ENCODE results near the gene SUCNR1. TPM values are rescaled to one million over a fixed set of nuclear protein-coding genes. Genes with fewer than 3 reads are reported as not detected.

Gene SUCNR1
- total RNA-seq, 1 donor = 4.5 TPM

DNA sequence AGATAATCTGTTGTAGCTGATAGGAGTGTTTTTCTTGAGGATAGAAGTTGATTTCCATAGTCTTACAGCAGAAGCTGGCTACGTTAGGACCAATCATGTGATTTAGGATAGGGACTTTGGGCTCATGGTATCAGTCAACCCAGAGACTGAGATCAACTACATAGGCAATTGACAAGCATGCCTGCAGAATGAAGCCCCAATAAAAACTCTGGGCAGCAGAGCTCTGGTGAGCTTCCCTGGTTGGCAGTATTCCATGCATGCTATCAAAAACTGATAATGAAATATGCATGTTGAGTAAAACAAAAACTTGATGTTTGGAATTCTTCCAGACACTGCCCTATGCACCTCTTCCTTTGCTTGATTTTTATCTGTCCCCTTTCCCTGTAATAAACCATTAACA, 38.0 kb downstream of the SUCNR1 start:
- TF ChIP-seq, protein P1, sequence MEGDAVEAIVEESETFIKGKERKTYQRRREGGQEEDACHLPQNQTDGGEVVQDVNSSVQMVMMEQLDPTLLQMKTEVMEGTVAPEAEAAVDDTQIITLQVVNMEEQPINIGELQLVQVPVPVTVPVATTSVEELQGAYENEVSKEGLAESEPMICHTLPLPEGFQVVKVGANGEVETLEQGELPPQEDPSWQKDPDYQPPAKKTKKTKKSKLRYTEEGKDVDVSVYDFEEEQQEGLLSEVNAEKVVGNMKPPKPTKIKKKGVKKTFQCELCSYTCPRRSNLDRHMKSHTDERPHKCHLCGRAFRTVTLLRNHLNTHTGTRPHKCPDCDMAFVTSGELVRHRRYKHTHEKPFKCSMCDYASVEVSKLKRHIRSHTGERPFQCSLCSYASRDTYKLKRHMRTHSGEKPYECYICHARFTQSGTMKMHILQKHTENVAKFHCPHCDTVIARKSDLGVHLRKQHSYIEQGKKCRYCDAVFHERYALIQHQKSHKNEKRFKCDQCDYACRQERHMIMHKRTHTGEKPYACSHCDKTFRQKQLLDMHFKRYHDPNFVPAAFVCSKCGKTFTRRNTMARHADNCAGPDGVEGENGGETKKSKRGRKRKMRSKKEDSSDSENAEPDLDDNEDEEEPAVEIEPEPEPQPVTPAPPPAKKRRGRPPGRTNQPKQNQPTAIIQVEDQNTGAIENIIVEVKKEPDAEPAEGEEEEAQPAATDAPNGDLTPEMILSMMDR (IDR thresholded peaks at IDR 0.05; ENCODE audit: insufficient read depth, low read length) = no peak
- DNase-seq (ENCODE audit: low read depth) = peak; percentile 86
- H3K4me3 ChIP-seq (ENCODE audit: low read depth, low read length) = no peak overlapping the region

DNA sequence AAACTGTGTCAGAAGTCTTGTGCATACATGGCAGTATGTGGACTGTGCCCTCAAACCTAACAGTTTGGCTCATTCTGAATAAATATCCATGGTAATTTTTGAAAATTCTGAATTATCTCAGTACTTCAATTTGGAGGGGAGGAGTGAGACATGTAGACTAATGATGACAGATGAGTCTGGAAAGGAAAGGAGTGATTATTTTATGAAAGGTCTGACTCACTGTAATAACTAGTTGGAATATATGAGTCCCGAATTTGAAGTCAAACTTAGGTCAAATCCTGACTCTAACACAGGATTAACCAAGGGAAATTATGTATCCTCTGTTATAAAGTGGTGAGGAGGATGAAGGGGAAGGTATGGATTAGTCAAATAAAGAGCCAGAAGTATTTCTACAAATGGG, 38.6 kb downstream of the SUCNR1 start:
- DNase-seq (ENCODE audit: low read depth) = peak; percentile 85
- H3K4me3 ChIP-seq (ENCODE audit: low read depth, low read length) = no peak overlapping the region
- TF ChIP-seq, protein P1 (IDR thresholded peaks at IDR 0.05; ENCODE audit: insufficient read depth, low read length) = no peak

DNA sequence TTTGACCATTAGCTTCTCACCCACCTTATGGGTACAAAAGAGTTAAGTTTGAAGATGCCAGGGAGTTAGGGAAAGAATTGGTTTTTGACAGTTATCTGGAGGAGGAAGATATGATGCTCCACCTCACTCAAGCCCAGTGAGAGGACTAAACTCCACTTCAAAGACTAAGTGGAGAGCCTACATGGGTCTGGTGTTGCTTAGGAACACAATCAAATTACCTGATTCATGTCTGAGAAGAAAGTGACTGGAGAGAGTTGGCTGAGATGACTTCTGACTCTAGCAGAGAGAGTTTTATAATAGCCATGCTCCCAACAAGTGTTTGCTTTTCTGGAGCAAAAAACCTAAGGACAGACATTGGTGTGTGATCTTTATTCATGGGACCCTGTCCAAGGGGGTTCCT, 43.3 kb downstream of the SUCNR1 start:
- H3K4me3 ChIP-seq (ENCODE audit: low read depth, low read length) = no peak overlapping the region
- DNase-seq (ENCODE audit: low read depth) = no peak
- TF ChIP-seq, protein P1 (IDR thresholded peaks at IDR 0.05; ENCODE audit: insufficient read depth, low read length) = no peak

- H3K4me3 ChIP-seq (ENCODE audit: low read depth, low read length) = no peak overlapping the region
- TF ChIP-seq, protein P1 (IDR thresholded peaks at IDR 0.05; ENCODE audit: insufficient read depth, low read length) = peak; percentile 62
- DNase-seq (ENCODE audit: low read depth) = peak; percentile 90
Measured at GRCh38 chr3:151918253-151919029, 45.0 kb downstream of the SUCNR1 start.

- TF ChIP-seq, protein P1 (IDR thresholded peaks at IDR 0.05; ENCODE audit: insufficient read depth, low read length) = no peak
- DNase-seq (ENCODE audit: low read depth) = no peak
- H3K4me3 ChIP-seq (ENCODE audit: low read depth, low read length) = no peak overlapping the region
Measured at GRCh38 chr3:151919030-151919328, 45.5 kb downstream of the SUCNR1 start.

- H3K4me3 ChIP-seq (ENCODE audit: low read depth, low read length) = no peak overlapping the region
- TF ChIP-seq, protein P1 (IDR thresholded peaks at IDR 0.05; ENCODE audit: insufficient read depth, low read length) = no peak
- no peak for DNase-seq (ENCODE audit: low read depth)
Measured at GRCh38 chr3:151919446-151919845, 46.0 kb downstream of the SUCNR1 start.

DNA sequence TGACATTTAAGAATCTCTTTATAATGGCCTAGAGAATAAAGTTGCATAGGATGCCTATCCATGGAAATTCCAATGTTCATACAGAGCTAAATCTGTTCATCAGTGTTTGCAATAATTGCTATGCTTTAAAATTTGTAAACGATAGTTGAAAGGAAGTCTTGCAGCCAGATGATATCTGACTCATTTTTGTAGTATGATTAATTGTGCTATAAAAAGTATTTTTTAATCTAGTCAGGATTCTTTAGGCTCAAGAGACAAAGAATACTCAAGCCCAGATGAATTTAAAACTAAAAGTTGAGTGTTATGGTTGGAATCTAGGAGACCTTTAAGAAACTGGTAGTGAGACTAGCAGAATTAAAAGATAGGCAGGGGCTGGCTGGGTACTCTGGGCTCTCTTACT, 50.5 kb downstream of the SUCNR1 start:
- TF ChIP-seq, protein P1 (IDR thresholded peaks at IDR 0.05; ENCODE audit: insufficient read depth, low read length) = no peak
- DNase-seq (ENCODE audit: low read depth) = peak; percentile 68
- H3K4me3 ChIP-seq (ENCODE audit: low read depth, low read length) = no peak overlapping the region

Data from fibroblast of the aortic adventitia (primary cell).